22Rv1 (cell line): ENCODE data around the gene ACSF2.

Experiments
- ZFX ChIP-seq: fragments of 450-650 bp; IDR thresholded peaks from 2 replicates; pipeline ENCODE4 v1.6.1; 2017; ENCODE audit warnings: antibody characterized with exemption, borderline replicate concordance
- TF ChIP-seq, protein P1 (sequence below): fragments of 450-650 bp; IDR thresholded peaks from 2 replicates; pipeline ENCODE4 v1.5.1; 2017; ENCODE audit warnings: mild to moderate bottlenecking

DNA sequence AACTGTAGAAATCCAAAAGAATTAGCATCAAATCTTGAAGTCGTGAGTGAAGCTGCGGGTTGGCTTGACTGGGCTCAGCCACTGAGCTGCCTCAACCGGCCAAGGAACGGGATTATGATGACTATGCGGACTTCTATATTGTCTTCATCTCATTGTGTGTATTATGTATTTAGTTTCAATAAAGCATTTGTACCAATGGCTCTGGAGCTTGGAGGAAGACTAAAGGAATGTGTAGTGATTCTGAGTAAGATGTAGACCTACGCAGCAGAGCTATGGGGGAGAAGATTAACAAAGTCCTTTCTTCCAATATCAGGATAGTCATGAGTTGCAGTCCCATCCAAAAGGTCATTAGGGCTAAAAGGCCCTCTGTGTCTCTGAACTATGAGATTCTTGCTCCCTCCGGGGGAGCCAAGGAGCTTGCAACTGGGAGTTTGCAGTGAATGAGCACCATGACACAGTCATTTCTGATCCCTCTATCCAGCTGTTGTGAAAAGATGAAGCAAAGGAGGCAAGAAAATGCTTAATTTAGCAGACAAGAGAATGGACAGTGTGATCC lies 44.7 kb upstream of the ACSF2 start:
- TF ChIP-seq, protein P1, sequence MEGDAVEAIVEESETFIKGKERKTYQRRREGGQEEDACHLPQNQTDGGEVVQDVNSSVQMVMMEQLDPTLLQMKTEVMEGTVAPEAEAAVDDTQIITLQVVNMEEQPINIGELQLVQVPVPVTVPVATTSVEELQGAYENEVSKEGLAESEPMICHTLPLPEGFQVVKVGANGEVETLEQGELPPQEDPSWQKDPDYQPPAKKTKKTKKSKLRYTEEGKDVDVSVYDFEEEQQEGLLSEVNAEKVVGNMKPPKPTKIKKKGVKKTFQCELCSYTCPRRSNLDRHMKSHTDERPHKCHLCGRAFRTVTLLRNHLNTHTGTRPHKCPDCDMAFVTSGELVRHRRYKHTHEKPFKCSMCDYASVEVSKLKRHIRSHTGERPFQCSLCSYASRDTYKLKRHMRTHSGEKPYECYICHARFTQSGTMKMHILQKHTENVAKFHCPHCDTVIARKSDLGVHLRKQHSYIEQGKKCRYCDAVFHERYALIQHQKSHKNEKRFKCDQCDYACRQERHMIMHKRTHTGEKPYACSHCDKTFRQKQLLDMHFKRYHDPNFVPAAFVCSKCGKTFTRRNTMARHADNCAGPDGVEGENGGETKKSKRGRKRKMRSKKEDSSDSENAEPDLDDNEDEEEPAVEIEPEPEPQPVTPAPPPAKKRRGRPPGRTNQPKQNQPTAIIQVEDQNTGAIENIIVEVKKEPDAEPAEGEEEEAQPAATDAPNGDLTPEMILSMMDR: no peak
- no peak for TF ChIP-seq ZFX
